ENCODE measurements around the gene MAST2. TPM values are rescaled to one million over a fixed set of nuclear protein-coding genes. Genes with fewer than 3 reads are reported as not detected.

MAST2 gene
- total RNA-seq, 1 experiment from 2014 or later = 41.9 TPM

GRCh38 chr1:46081619-46082018, 278.2 kb downstream of the MAST2 start:
- Histone ChIP-seq H3K36me3 (ENCODE audit: control insufficient read depth in 1 of 2, insufficient read depth in 2 of 2, low read length in 2 of 2) (no peaks in the 10 kb centered on the region), H2AFZ (ENCODE audit: low read depth, low read length, poor library complexity, severe bottlenecking) (no peak overlapping the region), H3K27me3 (ENCODE audit: insufficient read depth, low read length) (no peaks in the 10 kb centered on the region), H3K79me2 (ENCODE audit: insufficient read depth, low read length) (no peaks in the 10 kb centered on the region), H3K4me2 (ENCODE audit: low read length) (no peak overlapping the region), H3K9me3 (ENCODE audit: control insufficient read depth in 1 of 2, insufficient read depth in 1 of 2, low read depth in 1 of 2, low read length in 2 of 2) (no peaks in the 10 kb centered on the region), H3K9me2 (ENCODE audit: insufficient read depth) (no peaks in the 10 kb centered on the region), H3K4me3 (replicated peaks in 1 of 2; ENCODE audit: low read depth in 1 of 2, low read length in 2 of 2) (no peak overlapping the region), H3K9ac (ENCODE audit: low read length) (no peak overlapping the region), H3K4me1 (ENCODE audit: control insufficient read depth in 1 of 2, insufficient read depth in 2 of 2, low read length in 2 of 2) (peaks cover 0 to 9% of the 10 kb centered on the region in 2 experiments; a peak in 1 of 4 replicates), H3K27ac (ENCODE audit: low read depth, low read length) (no peak overlapping the region), H4K20me1 (ENCODE audit: insufficient read depth) (no peaks in the 10 kb centered on the region)
- ChIA-PET CTCF (no interaction called here), POLR2A (no interaction called here), RAD21 (ENCODE audit: low non-redundant PET in 1 of 2, low total read pairs in 2 of 2, uncharacterized antibody in 2 of 2, unreplicated experiment in 2 of 2) (no interaction called here)
- BruUV-seq (replicated peaks) = no TSS peak
- no peak for DNase-seq (ENCODE audit: low read depth, low spot score)
- no peak for ATAC-seq
- intact Hi-C loops (cut with micrococcal nuclease) = no loop called here
- TF ChIP-seq POLR2A (IDR thresholded peaks at IDR 0.05; ENCODE audit: borderline replicate concordance, extremely low read depth, insufficient read depth, insufficient read length) = no peak
- TF ChIP-seq, protein P1, sequence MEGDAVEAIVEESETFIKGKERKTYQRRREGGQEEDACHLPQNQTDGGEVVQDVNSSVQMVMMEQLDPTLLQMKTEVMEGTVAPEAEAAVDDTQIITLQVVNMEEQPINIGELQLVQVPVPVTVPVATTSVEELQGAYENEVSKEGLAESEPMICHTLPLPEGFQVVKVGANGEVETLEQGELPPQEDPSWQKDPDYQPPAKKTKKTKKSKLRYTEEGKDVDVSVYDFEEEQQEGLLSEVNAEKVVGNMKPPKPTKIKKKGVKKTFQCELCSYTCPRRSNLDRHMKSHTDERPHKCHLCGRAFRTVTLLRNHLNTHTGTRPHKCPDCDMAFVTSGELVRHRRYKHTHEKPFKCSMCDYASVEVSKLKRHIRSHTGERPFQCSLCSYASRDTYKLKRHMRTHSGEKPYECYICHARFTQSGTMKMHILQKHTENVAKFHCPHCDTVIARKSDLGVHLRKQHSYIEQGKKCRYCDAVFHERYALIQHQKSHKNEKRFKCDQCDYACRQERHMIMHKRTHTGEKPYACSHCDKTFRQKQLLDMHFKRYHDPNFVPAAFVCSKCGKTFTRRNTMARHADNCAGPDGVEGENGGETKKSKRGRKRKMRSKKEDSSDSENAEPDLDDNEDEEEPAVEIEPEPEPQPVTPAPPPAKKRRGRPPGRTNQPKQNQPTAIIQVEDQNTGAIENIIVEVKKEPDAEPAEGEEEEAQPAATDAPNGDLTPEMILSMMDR (IDR thresholded peaks at IDR 0.05 in 2 of 3, conservative IDR thresholded peaks at IDR 0.05 in 1 of 3; ENCODE audit: borderline replicate concordance in 1 of 3, insufficient read depth in 1 of 3, low read depth in 2 of 3, low read length in 2 of 3) = no peak

GRCh38 chr1:46083579-46083978, 280.2 kb downstream of the MAST2 start:
- Histone ChIP-seq H3K9me3 (ENCODE audit: control insufficient read depth in 1 of 2, insufficient read depth in 1 of 2, low read depth in 1 of 2, low read length in 2 of 2) (no peaks in the 10 kb centered on the region), H3K27ac (ENCODE audit: low read depth, low read length) (no peak overlapping the region), H3K4me1 (ENCODE audit: control insufficient read depth in 1 of 2, insufficient read depth in 2 of 2, low read length in 2 of 2) (peaks cover 0 to 9% of the 10 kb centered on the region in 2 experiments; a peak in 1 of 4 replicates), H3K9me2 (ENCODE audit: insufficient read depth) (no peaks in the 10 kb centered on the region), H3K36me3 (ENCODE audit: control insufficient read depth in 1 of 2, insufficient read depth in 2 of 2, low read length in 2 of 2) (no peaks in the 10 kb centered on the region), H3K27me3 (ENCODE audit: insufficient read depth, low read length) (no peaks in the 10 kb centered on the region), H3K79me2 (ENCODE audit: insufficient read depth, low read length) (no peaks in the 10 kb centered on the region), H3K4me2 (ENCODE audit: low read length) (no peak overlapping the region), H3K9ac (ENCODE audit: low read length) (no peak overlapping the region), H2AFZ (ENCODE audit: low read depth, low read length, poor library complexity, severe bottlenecking) (no peak overlapping the region), H3K4me3 (replicated peaks in 1 of 2; ENCODE audit: low read depth in 1 of 2, low read length in 2 of 2) (no peak overlapping the region), H4K20me1 (ENCODE audit: insufficient read depth) (no peaks in the 10 kb centered on the region)
- POLR2A ChIA-PET = interaction anchor here (0.6 kb wide), 1 partner anchor 163 kb away, joined by 3 read pairs; no protein-coding TSS in a partner anchor
- DNase-seq (ENCODE audit: low read depth, low spot score) = no peak
- ATAC-seq = no peak
- no peak for TF ChIP-seq SRF (IDR thresholded peaks at IDR 0.05; ENCODE audit: low read depth)
- TF ChIP-seq EZH2phosphoT487 (IDR thresholded peaks at IDR 0.05; ENCODE audit: borderline replicate concordance) = no peak
- RAD21 ChIA-PET (ENCODE audit: low non-redundant PET in 1 of 2, low total read pairs in 2 of 2, uncharacterized antibody in 2 of 2, unreplicated experiment in 2 of 2) = no interaction called here
- BruUV-seq (replicated peaks) = no TSS peak
- intact Hi-C loops (cut with micrococcal nuclease) = no loop called here
- CTCF ChIA-PET = no interaction called here
